ENCODE measurements around the gene TBC1D17.

The TBC1D17 gene

DNA sequence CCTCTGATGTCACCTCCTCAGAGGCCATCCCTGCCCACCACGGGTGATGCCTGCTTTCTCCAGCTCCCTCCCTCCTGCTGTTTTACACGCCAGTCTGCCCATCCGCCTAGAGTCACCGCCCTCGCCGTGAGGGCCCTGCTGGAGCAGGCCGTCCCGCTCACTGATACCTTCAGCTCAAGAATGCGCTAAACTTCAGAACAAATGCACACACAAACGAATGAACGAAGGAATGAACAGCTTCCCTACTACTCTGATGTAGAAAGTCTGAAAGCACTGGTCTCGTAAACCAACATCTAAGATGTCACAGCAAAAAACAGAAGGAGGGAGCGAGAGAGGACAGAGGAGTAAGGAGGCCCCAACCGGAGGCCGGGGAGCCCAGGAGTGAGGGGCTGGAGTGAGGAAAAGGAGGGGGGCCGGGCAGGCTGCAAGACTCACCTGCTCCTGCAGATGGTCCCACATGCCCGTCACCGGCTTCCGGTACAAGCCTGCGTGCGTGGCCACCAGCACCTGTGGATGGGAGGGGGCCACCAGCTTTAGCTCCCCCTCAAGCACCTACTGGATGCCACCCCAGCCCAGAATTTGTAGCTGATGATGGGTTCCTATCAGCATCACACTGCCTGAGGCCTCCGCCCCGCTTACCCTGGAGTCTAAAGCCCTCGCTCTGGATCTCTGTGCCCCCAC lies 14.1 kb upstream of the TBC1D17 start:
- H3K4me1 ChIP-seq (ENCODE audit: insufficient read depth, low read length), result peaks cover 5% of the 10 kb centered on the region; the same call in 1 of the 2 replicates
- peaks cover 58% of the 10 kb centered on the region for H3K36me3 ChIP-seq (ENCODE audit: insufficient read depth, low read depth, low read length)
- no peak overlapping the region for H3K4me3 ChIP-seq (ENCODE audit: low read length)
- H3K27ac ChIP-seq (ENCODE audit: low read length), result no peak overlapping the region
- H3K9me3 ChIP-seq (ENCODE audit: insufficient read depth, low read depth, low read length), result no peaks in the 10 kb centered on the region
- H3K9ac ChIP-seq (ENCODE audit: low read depth, low read length), result no peak overlapping the region
- no peaks in the 10 kb centered on the region for H3K27me3 ChIP-seq (ENCODE audit: insufficient read depth, low read length)

- Histone ChIP-seq H3K27me3 (ENCODE audit: insufficient read depth, low read length) (no peaks in the 10 kb centered on the region), H3K27ac (ENCODE audit: low read length) (no peak overlapping the region), H3K9ac (ENCODE audit: low read depth, low read length) (no peak overlapping the region), H3K36me3 (ENCODE audit: insufficient read depth, low read depth, low read length) (peaks cover 53% of the 10 kb centered on the region), H3K4me1 (ENCODE audit: insufficient read depth, low read length) (peaks cover 5% of the 10 kb centered on the region; the same call in 1 of the 2 replicates), H3K4me3 (ENCODE audit: low read length) (no peak overlapping the region), H3K9me3 (ENCODE audit: insufficient read depth, low read depth, low read length) (no peaks in the 10 kb centered on the region)
Observed at GRCh38 chr19:49863935-49864320, 13.6 kb upstream of the TBC1D17 start.

- Histone ChIP-seq H3K4me1 (ENCODE audit: insufficient read depth, low read length) (peaks cover 5% of the 10 kb centered on the region; the same call in 1 of the 2 replicates), H3K9ac (ENCODE audit: low read depth, low read length) (no peak overlapping the region), H3K27me3 (ENCODE audit: insufficient read depth, low read length) (no peaks in the 10 kb centered on the region), H3K9me3 (ENCODE audit: insufficient read depth, low read depth, low read length) (no peaks in the 10 kb centered on the region), H3K36me3 (ENCODE audit: insufficient read depth, low read depth, low read length) (peaks cover 43% of the 10 kb centered on the region), H3K4me3 (ENCODE audit: low read length) (no peak overlapping the region), H3K27ac (ENCODE audit: low read length) (no peak overlapping the region)
Observed at GRCh38 chr19:49864890-49865289, 12.6 kb upstream of the TBC1D17 start.

GRCh38 chr19:49866933-49867782 lies 10.3 kb upstream of the TBC1D17 start, which contains the start of gene PNKP:
Gene PNKP (minus strand): TSS chr19:49867576. CDS start chr19:49867204, 372 bp downstream.
- H3K4me1 ChIP-seq (ENCODE audit: insufficient read depth, low read length), result peaks cover 5% of the 10 kb centered on the region; the same call in 1 of the 2 replicates

DNA sequence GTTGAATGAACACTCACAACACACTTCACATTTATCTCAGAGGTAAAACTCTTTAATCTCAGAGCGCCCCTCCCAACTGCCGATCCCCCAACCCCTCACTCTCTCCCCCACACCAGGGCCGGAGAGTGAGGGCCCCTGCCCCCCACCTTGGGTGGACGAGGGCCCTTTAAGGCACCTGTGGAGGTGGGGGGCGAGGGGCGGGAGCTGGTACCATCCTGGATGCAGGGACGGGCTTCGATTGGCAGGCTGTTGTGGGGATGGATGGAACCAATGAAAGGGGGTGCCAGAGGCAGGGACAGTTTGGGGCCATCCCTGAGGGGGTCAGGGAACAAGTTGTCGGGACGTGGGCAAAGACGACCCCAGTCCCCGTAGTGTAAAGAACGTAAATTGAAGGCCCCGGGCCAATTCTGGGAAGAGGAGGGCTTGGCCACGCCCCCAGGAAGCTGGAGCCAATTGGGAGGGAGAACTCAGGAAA lies 8.5 kb upstream of the TBC1D17 start:
- H3K27ac ChIP-seq (ENCODE audit: low read length), result no peak overlapping the region
- no peaks in the 10 kb centered on the region for H3K27me3 ChIP-seq (ENCODE audit: insufficient read depth, low read length)
- peak overlapping the region; percentile 45; the same call in 1 of the 2 replicates for H3K9ac ChIP-seq (ENCODE audit: low read depth, low read length)
- H3K4me1 ChIP-seq (ENCODE audit: insufficient read depth, low read length), result peaks cover 5% of the 10 kb centered on the region; the same call in 1 of the 2 replicates
- peak overlapping the region; percentile 61 for H3K4me3 ChIP-seq (ENCODE audit: low read length)
- H3K9me3 ChIP-seq (ENCODE audit: insufficient read depth, low read depth, low read length), result no peaks in the 10 kb centered on the region
- peaks cover 16% of the 10 kb centered on the region for H3K36me3 ChIP-seq (ENCODE audit: insufficient read depth, low read depth, low read length)

More at GRCh38 chr19:49866933-49867782, 10.3 kb upstream of the TBC1D17 start, which contains the start of gene PNKP:
- H3K27me3 ChIP-seq (ENCODE audit: insufficient read depth, low read length), result no peaks in the 10 kb centered on the region
- H3K4me3 ChIP-seq (ENCODE audit: low read length), result peak within 1 kb of the TSS; percentile 94
- peak within 1 kb of the TSS; percentile 55 for H3K27ac ChIP-seq (ENCODE audit: low read length)
- no peaks in the 10 kb centered on the region for H3K9me3 ChIP-seq (ENCODE audit: insufficient read depth, low read depth, low read length)
- peak within 1 kb of the TSS; percentile 93 for H3K9ac ChIP-seq (ENCODE audit: low read depth, low read length)
- H3K36me3 ChIP-seq (ENCODE audit: insufficient read depth, low read depth, low read length), result peaks cover 28% of the 10 kb centered on the region

DNA sequence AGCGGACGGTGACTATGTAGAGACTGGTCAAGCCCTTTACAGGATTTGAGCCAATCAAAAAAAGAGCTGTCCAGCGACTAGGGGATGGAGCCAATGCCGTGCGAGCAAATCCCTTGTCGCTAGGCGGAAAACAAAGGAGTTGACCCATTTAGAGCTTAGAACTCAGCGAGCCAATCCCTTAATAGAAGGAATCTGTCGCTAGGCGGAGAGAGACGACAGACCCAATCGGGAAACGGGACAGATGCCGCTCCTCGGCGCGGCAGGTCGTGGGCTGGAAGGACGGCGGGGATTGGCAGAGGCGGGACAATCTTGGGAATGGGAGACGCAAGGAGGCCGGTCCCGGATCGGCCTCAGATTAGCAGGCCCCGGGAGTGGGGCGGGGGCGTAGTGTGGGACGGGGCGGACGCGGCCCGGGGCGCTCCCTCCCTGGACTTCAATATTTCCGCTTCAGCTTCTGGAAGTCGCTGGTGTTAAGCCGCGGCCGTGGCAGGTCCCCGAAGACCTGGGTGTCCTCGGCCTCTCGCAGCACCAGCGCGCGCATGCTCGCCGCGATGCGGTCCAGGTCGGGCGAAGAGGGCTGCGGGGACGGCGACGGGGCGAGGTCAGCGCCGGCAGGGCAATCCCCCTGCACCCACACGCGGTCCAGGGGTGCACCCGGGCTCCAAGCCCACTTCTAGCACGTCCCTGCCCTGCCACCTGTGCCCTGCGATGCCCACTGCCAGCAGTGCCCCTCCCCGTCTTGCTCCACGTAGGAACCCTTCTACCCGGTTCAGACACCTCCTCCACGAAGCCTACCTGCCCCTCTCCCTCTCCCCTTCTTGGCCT lies 7.8 kb upstream of the TBC1D17 start:
- Histone ChIP-seq H3K27ac (ENCODE audit: low read length) (peak overlapping the region; percentile 16), H3K9me3 (ENCODE audit: insufficient read depth, low read depth, low read length) (no peaks in the 10 kb centered on the region), H3K4me1 (ENCODE audit: insufficient read depth, low read length) (peaks cover 5% of the 10 kb centered on the region; the same call in 1 of the 2 replicates), H3K36me3 (ENCODE audit: insufficient read depth, low read depth, low read length) (peaks cover 10% of the 10 kb centered on the region), H3K4me3 (ENCODE audit: low read length) (peak overlapping the region; percentile 67), H3K9ac (ENCODE audit: low read depth, low read length) (peak overlapping the region; percentile 73; the same call in 1 of the 2 replicates), H3K27me3 (ENCODE audit: insufficient read depth, low read length) (no peaks in the 10 kb centered on the region)

- Histone ChIP-seq H3K36me3 (ENCODE audit: insufficient read depth, low read depth, low read length) (peaks cover 5% of the 10 kb centered on the region; the same call in 1 of the 2 replicates), H3K9ac (ENCODE audit: low read depth, low read length) (peak overlapping the region; percentile 73; the same call in 1 of the 2 replicates), H3K27me3 (ENCODE audit: insufficient read depth, low read length) (no peaks in the 10 kb centered on the region), H3K4me1 (ENCODE audit: insufficient read depth, low read length) (peaks cover 5% of the 10 kb centered on the region; the same call in 1 of the 2 replicates), H3K9me3 (ENCODE audit: insufficient read depth, low read depth, low read length) (no peaks in the 10 kb centered on the region), H3K4me3 (ENCODE audit: low read length) (peak overlapping the region; percentile 67), H3K27ac (ENCODE audit: low read length) (peak overlapping the region; percentile 16)
Observed at GRCh38 chr19:49870309-49870901, 7.1 kb upstream of the TBC1D17 start.

GRCh38 chr19:49871349-49871985 lies 6.0 kb upstream of the TBC1D17 start:
- no peak overlapping the region for H3K27ac ChIP-seq (ENCODE audit: low read length)
- H3K4me3 ChIP-seq (ENCODE audit: low read length), result no peak overlapping the region
- peaks cover 5% of the 10 kb centered on the region; the same call in 1 of the 2 replicates for H3K36me3 ChIP-seq (ENCODE audit: insufficient read depth, low read depth, low read length)
- no peak overlapping the region for H3K9ac ChIP-seq (ENCODE audit: low read depth, low read length)
- no peaks in the 10 kb centered on the region; the same call in 1 of the 2 replicates for H3K4me1 ChIP-seq (ENCODE audit: insufficient read depth, low read length)
- no peaks in the 10 kb centered on the region for H3K9me3 ChIP-seq (ENCODE audit: insufficient read depth, low read depth, low read length)
- H3K27me3 ChIP-seq (ENCODE audit: insufficient read depth, low read length), result no peaks in the 10 kb centered on the region

GRCh38 chr19:49872245-49873128 lies 5.0 kb upstream of the TBC1D17 start:
- no peaks in the 10 kb centered on the region for H3K27me3 ChIP-seq (ENCODE audit: insufficient read depth, low read length)
- H3K9ac ChIP-seq (ENCODE audit: low read depth, low read length), result no peak overlapping the region
- H3K27ac ChIP-seq (ENCODE audit: low read length), result no peak overlapping the region
- H3K4me3 ChIP-seq (ENCODE audit: low read length), result no peak overlapping the region
- peaks cover 5% of the 10 kb centered on the region; the same call in 1 of the 2 replicates for H3K36me3 ChIP-seq (ENCODE audit: insufficient read depth, low read depth, low read length)
- H3K4me1 ChIP-seq (ENCODE audit: insufficient read depth, low read length), result no peaks in the 10 kb centered on the region; the same call in 1 of the 2 replicates
- no peaks in the 10 kb centered on the region for H3K9me3 ChIP-seq (ENCODE audit: insufficient read depth, low read depth, low read length)

GRCh38 chr19:49873129-49873521 lies 4.4 kb upstream of the TBC1D17 start:
- Histone ChIP-seq H3K4me3 (ENCODE audit: low read length) (no peak overlapping the region), H3K4me1 (ENCODE audit: insufficient read depth, low read length) (no peaks in the 10 kb centered on the region; the same call in 1 of the 2 replicates), H3K9me3 (ENCODE audit: insufficient read depth, low read depth, low read length) (no peaks in the 10 kb centered on the region), H3K27ac (ENCODE audit: low read length) (no peak overlapping the region), H3K9ac (ENCODE audit: low read depth, low read length) (no peak overlapping the region), H3K36me3 (ENCODE audit: insufficient read depth, low read depth, low read length) (peaks cover 5% of the 10 kb centered on the region; the same call in 1 of the 2 replicates), H3K27me3 (ENCODE audit: insufficient read depth, low read length) (no peaks in the 10 kb centered on the region)
